ENCODE data around the gene TMPRSS9. TPM values are rescaled to one million over a fixed set of nuclear protein-coding genes. Genes with fewer than 3 reads are reported as not detected.
A peak's percentile ranks its signal among the peaks of the same experiment; 100 is the strongest.

The TMPRSS9 gene
- total RNA-seq, 1 donor from 2014 or later: not detected

DNA sequence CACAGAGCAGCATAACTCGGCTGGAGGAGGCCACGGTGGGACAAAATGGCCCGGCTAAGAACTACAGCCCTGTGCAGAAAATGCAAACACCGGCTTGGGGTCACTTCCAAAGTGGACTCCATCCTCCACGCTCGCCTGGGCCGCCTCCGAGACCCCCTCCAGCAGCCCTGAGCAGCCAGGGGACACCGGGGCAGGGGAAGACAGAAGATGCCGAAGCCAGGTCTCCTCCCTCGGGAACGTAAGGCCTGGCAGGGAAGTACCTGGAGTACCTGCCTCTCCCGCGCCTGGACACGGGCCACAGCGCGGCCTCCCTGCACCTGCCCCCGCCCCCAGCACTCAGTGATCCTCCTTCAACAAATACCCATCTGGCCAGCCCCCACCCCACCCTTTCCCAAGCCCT lies 91.7 kb downstream of the TMPRSS9 start:
- DNase-seq: no peak
- H3K27ac Mint-ChIP-seq: no peak overlapping the region
- ATAC-seq (ENCODE audit: low read depth): no peak
- intact Hi-C loops (cut with micrococcal nuclease): no loop called here
- POLR2A ChIA-PET: interaction anchor here (0.7 kb wide), 1 partner anchor 24 kb away, joined by 3 read pairs; the partner anchor contains the start of gene TIMM13
- no peak overlapping the region for H3K4me3 Mint-ChIP-seq
- CTCF ChIA-PET: no interaction called here
- H3K27me3 Mint-ChIP-seq: no peaks in the 10 kb centered on the region
- H3K36me3 Mint-ChIP-seq (ENCODE audit: low read depth): peaks cover 4% of the 10 kb centered on the region
- TF ChIP-seq, protein P1, sequence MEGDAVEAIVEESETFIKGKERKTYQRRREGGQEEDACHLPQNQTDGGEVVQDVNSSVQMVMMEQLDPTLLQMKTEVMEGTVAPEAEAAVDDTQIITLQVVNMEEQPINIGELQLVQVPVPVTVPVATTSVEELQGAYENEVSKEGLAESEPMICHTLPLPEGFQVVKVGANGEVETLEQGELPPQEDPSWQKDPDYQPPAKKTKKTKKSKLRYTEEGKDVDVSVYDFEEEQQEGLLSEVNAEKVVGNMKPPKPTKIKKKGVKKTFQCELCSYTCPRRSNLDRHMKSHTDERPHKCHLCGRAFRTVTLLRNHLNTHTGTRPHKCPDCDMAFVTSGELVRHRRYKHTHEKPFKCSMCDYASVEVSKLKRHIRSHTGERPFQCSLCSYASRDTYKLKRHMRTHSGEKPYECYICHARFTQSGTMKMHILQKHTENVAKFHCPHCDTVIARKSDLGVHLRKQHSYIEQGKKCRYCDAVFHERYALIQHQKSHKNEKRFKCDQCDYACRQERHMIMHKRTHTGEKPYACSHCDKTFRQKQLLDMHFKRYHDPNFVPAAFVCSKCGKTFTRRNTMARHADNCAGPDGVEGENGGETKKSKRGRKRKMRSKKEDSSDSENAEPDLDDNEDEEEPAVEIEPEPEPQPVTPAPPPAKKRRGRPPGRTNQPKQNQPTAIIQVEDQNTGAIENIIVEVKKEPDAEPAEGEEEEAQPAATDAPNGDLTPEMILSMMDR (IDR thresholded peaks at IDR 0.05): no peak
- no peaks in the 10 kb centered on the region for H3K9me3 Mint-ChIP-seq
- H3K4me1 Mint-ChIP-seq: peaks cover 32% of the 10 kb centered on the region

DNA sequence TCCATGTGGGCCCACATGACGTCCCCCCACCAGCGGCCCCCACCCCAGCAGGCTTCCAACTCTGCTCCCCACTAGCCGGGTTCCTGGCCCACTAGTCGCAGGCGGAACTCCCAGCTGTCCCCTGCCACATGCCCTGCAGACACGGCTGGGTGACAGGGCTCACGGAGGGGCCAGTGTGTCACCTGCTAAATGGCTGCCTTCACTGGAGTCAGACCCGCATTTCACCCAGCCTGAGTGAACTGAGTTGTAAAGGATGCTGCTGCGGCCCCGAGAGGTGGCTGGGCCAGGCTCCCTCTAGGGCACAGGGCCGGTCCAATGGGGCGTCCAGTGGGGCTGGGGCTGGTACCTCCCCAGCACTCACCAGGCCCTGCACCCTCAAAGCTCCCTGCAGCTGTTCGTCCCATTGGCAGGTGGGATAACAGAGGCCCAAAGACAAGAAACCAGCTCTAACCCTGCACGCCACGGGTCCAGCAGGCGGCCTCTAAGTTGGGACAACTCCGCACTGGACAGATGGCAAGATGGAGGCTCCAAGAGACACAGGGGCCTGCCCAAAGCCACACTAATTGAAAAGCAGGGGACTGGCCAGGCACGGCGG lies 93.5 kb downstream of the TMPRSS9 start:
- ChIA-PET POLR2A (interaction anchor here (1.9 kb wide), 1 partner anchor 9 kb away, joined by 4 read pairs; no protein-coding TSS in a partner anchor), CTCF (interaction anchor here (0.5 to 1.5 kb wide), 2 partner anchors 179 to 182 kb away, joined by 3 to 4 read pairs; no protein-coding TSS in a partner anchor)
- DNase-seq (no peak), ATAC-seq (ENCODE audit: low read depth) (no peak)
- peaks cover 4% of the 10 kb centered on the region for H3K36me3 Mint-ChIP-seq (ENCODE audit: low read depth)
- H3K4me1 Mint-ChIP-seq: peaks cover 30% of the 10 kb centered on the region
- no peaks in the 10 kb centered on the region for H3K27me3 Mint-ChIP-seq
- intact Hi-C loops (cut with micrococcal nuclease): no loop called here
- H3K27ac Mint-ChIP-seq: no peak overlapping the region
- no peaks in the 10 kb centered on the region for H3K9me3 Mint-ChIP-seq
- H3K4me3 Mint-ChIP-seq: peak overlapping the region; percentile 19
- TF ChIP-seq, protein P1 (IDR thresholded peaks at IDR 0.05): no peak

DNA sequence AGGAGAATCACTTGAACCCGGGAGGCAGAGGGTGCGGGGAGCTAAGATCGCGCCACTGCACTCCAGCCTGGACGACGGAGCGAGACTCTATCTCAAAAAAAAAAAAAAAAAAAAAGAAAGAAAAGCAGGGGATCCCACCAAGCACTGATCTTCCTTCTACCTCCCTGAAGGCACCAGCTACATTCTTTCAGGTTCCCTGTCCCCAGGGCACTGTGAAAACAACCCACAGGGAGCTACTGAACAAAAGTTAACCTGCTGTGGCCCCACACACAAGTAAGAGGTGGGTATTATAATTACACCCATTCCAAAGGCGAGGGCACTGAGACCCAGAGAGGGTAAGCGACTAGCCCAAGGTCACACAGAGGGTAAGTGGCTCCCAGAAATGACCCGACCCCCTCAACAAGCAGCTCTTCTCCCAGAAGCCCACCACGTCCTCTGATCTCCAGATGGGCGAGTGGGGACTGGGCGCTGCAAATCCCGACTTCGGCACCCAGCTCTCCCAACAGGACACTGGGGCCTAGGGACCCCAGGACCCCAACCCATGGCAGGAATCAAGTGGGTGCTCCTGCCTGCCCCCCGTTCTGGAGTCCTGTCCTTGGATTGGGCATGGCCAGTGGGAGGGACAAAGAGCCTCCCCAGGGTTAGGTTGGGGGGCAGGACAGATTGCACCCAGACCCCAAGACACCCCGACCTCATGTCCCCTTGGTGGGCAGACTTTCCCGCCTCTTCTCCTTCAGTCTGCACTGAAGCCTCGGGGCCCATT lies 94.3 kb downstream of the TMPRSS9 start:
- TF ChIP-seq, protein P1 (IDR thresholded peaks at IDR 0.05): no peak
- no peak overlapping the region for H3K27ac Mint-ChIP-seq
- ATAC-seq (ENCODE audit: low read depth): no peak
- no peaks in the 10 kb centered on the region for H3K27me3 Mint-ChIP-seq
- H3K4me3 Mint-ChIP-seq: peak overlapping the region; percentile 89
- no peak for DNase-seq
- intact Hi-C loops (cut with micrococcal nuclease): no loop called here
- POLR2A ChIA-PET: interaction anchor here (0.6 to 2.7 kb wide), 9 partner anchors 22 to 1293 kb away, joined by 3 to 11 read pairs (median 4); partner anchors contain the start of genes GADD45B and TIMM13
- H3K9me3 Mint-ChIP-seq: no peaks in the 10 kb centered on the region
- CTCF ChIA-PET: interaction anchor here (1.5 kb wide), 1 partner anchor 179 kb away, joined by 4 read pairs; no protein-coding TSS in a partner anchor
- H3K36me3 Mint-ChIP-seq (ENCODE audit: low read depth): peaks cover 2% of the 10 kb centered on the region
- H3K4me1 Mint-ChIP-seq: peaks cover 30% of the 10 kb centered on the region

GRCh38 chr19:2454962-2455850 lies 95.1 kb downstream of the TMPRSS9 start:
- Mint-ChIP-seq H3K4me3 (peak overlapping the region; percentile 89), H3K9me3 (no peaks in the 10 kb centered on the region), H3K4me1 (peaks cover 30% of the 10 kb centered on the region), H3K27ac (no peak overlapping the region), H3K36me3 (ENCODE audit: low read depth) (no peaks in the 10 kb centered on the region), H3K27me3 (no peaks in the 10 kb centered on the region)
- CTCF ChIA-PET: interaction anchor here (1.5 kb wide), 1 partner anchor 159 kb away, joined by 4 read pairs; no protein-coding TSS in a partner anchor
- TF ChIP-seq, protein P1 (IDR thresholded peaks at IDR 0.05): no peak
- POLR2A ChIA-PET: interaction anchor here (0.5 to 2.7 kb wide), 11 partner anchors 21 to 1294 kb away, joined by 3 to 23 read pairs (median 4); partner anchors contain the start of genes GADD45B and TIMM13
- intact Hi-C loops (cut with micrococcal nuclease): loop anchor here (5.0 kb wide), 1 partner anchor 283 kb away; no protein-coding TSS in a partner anchor
- ATAC-seq (ENCODE audit: low read depth): no peak
- DNase-seq: no peak

Data from activated B cell treated with CpG ODN at 0.5 μM for 24 hours (primary cell).